SK-N-SH (cell line): ENCODE results near the gene FNTB. TPM values are rescaled to one million over a fixed set of nuclear protein-coding genes. Genes with fewer than 3 reads are reported as not detected.

ENCODE experiments used
- CTCF ChIA-PET: fragments of 300-600, 350-600 bp; formaldehyde crosslinking; extraction: SDS; loops from one replicate; lab custom pipeline; 2021; lab: Yijun Ruan, JAX
- POLR2A ChIA-PET: fragments of 350-600 bp; sonication (Branson Sonifier 250); formaldehyde crosslinking; extraction: SDS; loops from one replicate; lab custom pipeline; 2020; ENCODE audit warnings: antibody characterized with exemption, inconsistent platforms; lab: Yijun Ruan, JAX
- DNase-seq: peaks from one replicate; pipeline ENCODE4 v3.0.0; 2012
- H2AFZ ChIP-seq: fragments of 200-600 bp; sonication (generic); 2 replicates; pipeline ENCODE4 v1.8.1; 2016; ENCODE audit warnings: antibody characterized with exemption, mild to moderate bottlenecking, low read depth
- H3F3A ChIP-seq: fragments of 200-600 bp; sonication (generic); replicated peaks from 2 replicates; pipeline ENCODE3; 2016; ENCODE audit warnings: antibody characterized with exemption, mild to moderate bottlenecking; ENCODE audit not compliant: insufficient read depth
- H3K27ac ChIP-seq, 2 experiments: fragments of 200-500 bp in 1 of 2; fragments of 200-600 bp in 1 of 2; sonication (Bioruptor generic) in 1 of 2; sonication (generic), shearing (Covaris generic) in 1 of 2; 2 replicates each; pipeline versions ENCODE4 v1.5.1 to v1.6.1; 2014 to 2016; ENCODE audit warnings: low read depth in 2 of 2, inconsistent platforms in 1 of 2, low read length in 1 of 2, mild to moderate bottlenecking in 1 of 2, mixed read lengths in 1 of 2
- H3K27me3 ChIP-seq: fragments of 200-600 bp; sonication (generic), shearing (Covaris generic); 2 replicates; pipeline ENCODE4 v1.6.1; 2016; ENCODE audit warnings: mixed run types; ENCODE audit not compliant: insufficient read depth
- H3K36me3 ChIP-seq, 2 experiments: fragments of 200-500 bp in 1 of 2; fragments of 200-600 bp in 1 of 2; sonication (Bioruptor generic) in 1 of 2; sonication (generic) in 1 of 2; replicated peaks in 1 of 2; 2 replicates each; pipeline versions ENCODE3 to v1.5.1; 2014 to 2016; ENCODE audit warnings: low read length in 1 of 2, mild to moderate bottlenecking in 1 of 2; ENCODE audit not compliant: insufficient read depth in 2 of 2, control insufficient read depth in 1 of 2
- H3K4me1 ChIP-seq, 2 experiments: fragments of 200-500 bp in 1 of 2; fragments of 200-600 bp in 1 of 2; sonication (Bioruptor generic) in 1 of 2; sonication (generic), shearing (Covaris generic) in 1 of 2; 2 replicates each; pipeline versions ENCODE4 v1.5.1 to v1.6.1; 2014 to 2016; ENCODE audit warnings: low read depth in 1 of 2, low read length in 1 of 2, mixed run types in 1 of 2; ENCODE audit not compliant: insufficient read depth in 2 of 2, control insufficient read depth in 1 of 2
- H3K4me2 ChIP-seq: fragments of 200-600 bp; sonication (generic), shearing (Covaris generic); 2 replicates; pipeline ENCODE4 v1.6.1; 2017; ENCODE audit warnings: mixed run types
- H3K4me3 ChIP-seq, 2 experiments: fragments of 200-500 bp in 1 of 2; fragments of 200-600 bp in 1 of 2; sonication (Bioruptor generic) in 1 of 2; sonication (generic), shearing (Covaris generic) in 1 of 2; 2 replicates each; pipeline versions ENCODE4 v1.5.1 to v1.8.1; 2014 to 2016; ENCODE audit warnings: low read depth in 2 of 2, inconsistent platforms in 1 of 2, low read length in 1 of 2, mild to moderate bottlenecking in 1 of 2, mixed read lengths in 1 of 2, moderate library complexity in 1 of 2
- H3K79me2 ChIP-seq: fragments of 200-600 bp; sonication (generic); 2 replicates; pipeline ENCODE4 v1.8.1; 2017; ENCODE audit warnings: mild to moderate bottlenecking; ENCODE audit not compliant: insufficient read depth
- H3K9ac ChIP-seq: fragments of 200-600 bp; sonication (generic); 2 replicates; pipeline ENCODE4 v1.6.1; 2017; ENCODE audit warnings: mixed run types
- H3K9me2 ChIP-seq: fragments of 200-600 bp; sonication (generic); 2 replicates; pipeline ENCODE4 v1.6.1; 2017; ENCODE audit warnings: mixed run types
- H3K9me3 ChIP-seq: fragments of 200-600 bp; sonication (generic); 2 replicates; pipeline ENCODE4 v1.6.1; 2017; ENCODE audit warnings: mixed run types, mild to moderate bottlenecking, moderate library complexity
- H4K20me1 ChIP-seq: fragments of 200-600 bp; sonication (generic); 2 replicates; pipeline ENCODE4 v1.6.1; 2017; ENCODE audit warnings: mild to moderate bottlenecking, mixed run types; ENCODE audit not compliant: insufficient read depth
- CHD2 ChIP-seq: fragments of 150-350 bp; IDR thresholded peaks from 2 replicates; pipeline ENCODE4 v1.6.1; 2018; ENCODE audit warnings: low read length; ENCODE audit not compliant: partially characterized antibody
- ELF1 ChIP-seq: IDR thresholded peaks from 2 replicates; pipeline ENCODE4 v1.4.0; 2012
- EP300 ChIP-seq, 2 experiments: IDR thresholded peaks; 2 replicates each; pipeline versions ENCODE4 v1.4.0 to v1.6.1; 2012; ENCODE audit warnings: borderline replicate concordance in 1 of 2, low read depth in 1 of 2, low read length in 1 of 2
- EZH2phosphoT487 ChIP-seq: fragments of 200-600 bp; sonication (generic); IDR thresholded peaks from 2 replicates; pipeline ENCODE4 v1.6.1; 2017; ENCODE audit warnings: low read depth, mixed run types, mild to moderate bottlenecking, antibody characterized with exemption, moderate library complexity, borderline replicate concordance
- FOSL2 ChIP-seq: IDR thresholded peaks from 2 replicates; pipeline ENCODE4 v1.4.0; 2012; ENCODE audit warnings: low read depth, mild to moderate bottlenecking, moderate library complexity, borderline replicate concordance
- FOXJ3 ChIP-seq: sonication (generic); formaldehyde crosslinking; IDR thresholded peaks from 2 replicates; pipeline ENCODE4 v1.5.1; 2020; ENCODE audit warnings: mild to moderate bottlenecking, missing genetic modification reagents
- GATA2 ChIP-seq: sonication (generic); formaldehyde crosslinking; IDR thresholded peaks from 2 replicates; pipeline ENCODE4 v1.5.0; 2020; ENCODE audit warnings: mild to moderate bottlenecking, missing genetic modification reagents
- MXI1 ChIP-seq: IDR thresholded peaks from 2 replicates; pipeline ENCODE4 v1.6.1; 2012; ENCODE audit warnings: mild to moderate bottlenecking, low read depth, low read length, improper control_type of control experiment
- NFIC ChIP-seq: IDR thresholded peaks from 2 replicates; pipeline ENCODE4 v1.4.0; 2012; ENCODE audit warnings: borderline replicate concordance
- POLR2AphosphoS5 ChIP-seq: IDR thresholded peaks from 2 replicates; pipeline ENCODE4 v1.6.1; 2012; ENCODE audit warnings: low read depth, low read length
- RFX5 ChIP-seq: IDR thresholded peaks from 2 replicates; pipeline ENCODE4 v1.6.1; 2012; ENCODE audit warnings: mild to moderate bottlenecking, improper control_type of control experiment, low read length
- SIN3A ChIP-seq: IDR thresholded peaks from 2 replicates; pipeline ENCODE4 v1.6.1; 2012; ENCODE audit warnings: low read depth, mild to moderate bottlenecking, low read length, moderate library complexity, borderline replicate concordance
- SMC3 ChIP-seq: IDR thresholded peaks from 2 replicates; pipeline ENCODE4 v1.6.1; 2012; ENCODE audit warnings: low read depth, low read length, improper control_type of control experiment
- TAF1 ChIP-seq: IDR thresholded peaks from 2 replicates; pipeline ENCODE4 v1.6.1; 2012; ENCODE audit warnings: low read depth, mild to moderate bottlenecking, low read length, moderate library complexity, borderline replicate concordance
- TEAD4 ChIP-seq: IDR thresholded peaks from 2 replicates; pipeline ENCODE4 v1.4.0; 2012; ENCODE audit warnings: mild to moderate bottlenecking, borderline replicate concordance; ENCODE audit not compliant: insufficient read depth
- YY1 ChIP-seq: IDR thresholded peaks from 2 replicates; pipeline ENCODE4 v1.4.0; 2012; ENCODE audit warnings: low read depth, mild to moderate bottlenecking
- WGBS: methylation state at CpG from one replicate; pipeline ENCODE4 v1.1.6; 2017; ENCODE audit warnings: low lambda C conversion rate; 5-methylcytosine and 5-hydroxymethylcytosine counted together
- polyA plus RNA-seq, 3 experiments: library from polyadenylated mRNA; depleted of rRNA; stranded (reverse); fragments of >200 nt; gene quantifications; 2 replicates each; pipeline ENCODE4 v1.2.3, GENCODE V29; 2012
- TF ChIP-seq, protein P1 (sequence below): fragments of 150-350 bp; IDR thresholded peaks from 2 replicates; pipeline ENCODE4 v1.6.1; 2016; ENCODE audit warnings: mild to moderate bottlenecking, low read depth, low read length
- TF ChIP-seq, protein P2 (sequence below): IDR thresholded peaks from 2 replicates; pipeline ENCODE4 v1.6.1; 2012; ENCODE audit warnings: mild to moderate bottlenecking, low read depth, low read length, moderate library complexity
- TF ChIP-seq, protein P3 (sequence below): IDR thresholded peaks from 2 replicates; pipeline ENCODE4 v1.4.0; 2012; ENCODE audit warnings: low read depth
- TF ChIP-seq, protein P4 (sequence below): fragments of 200-600 bp; sonication (generic); IDR thresholded peaks from 2 replicates; pipeline ENCODE4 v1.6.1; 2017; ENCODE audit warnings: antibody characterized with exemption, mild to moderate bottlenecking, moderate library complexity

The FNTB gene
- polyA plus RNA-seq, 1 of the 3 experiments (the other 2 are of a cell fraction) = 18.4 TPM

DNA sequence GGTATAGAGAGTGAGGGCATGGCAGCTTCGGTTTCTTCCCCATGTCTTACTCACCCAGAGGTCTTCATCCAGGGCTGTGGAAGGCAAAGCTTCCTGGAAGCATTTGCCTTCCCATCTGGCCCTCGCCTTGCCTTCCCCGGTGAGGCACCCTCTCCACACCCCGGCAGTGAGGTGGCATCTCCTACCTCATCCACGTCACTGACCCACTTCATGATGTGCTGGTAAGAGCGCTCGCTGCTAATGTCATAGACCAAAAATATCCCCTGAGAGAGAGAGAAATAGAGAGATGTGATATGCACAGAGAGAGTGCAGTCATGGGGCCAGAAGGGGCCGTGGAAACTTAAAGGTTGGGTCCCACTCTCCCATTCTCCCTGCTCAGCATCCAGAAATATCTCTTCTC is 35.8 kb upstream of the FNTB start:
- H3K4me1 ChIP-seq = peaks cover 0 to 30% of the 10 kb centered on the region in 2 experiments; a peak in 2 of 4 replicates
- WGBS = 97% methylated on average over 8 of the region's 8 CpGs
- no peak overlapping the region for H3K4me2 ChIP-seq
- H3K27me3 ChIP-seq = no peaks in the 10 kb centered on the region
- TF ChIP-seq SMC3 = no peak
- no peak for TF ChIP-seq CHD2
- TF ChIP-seq EZH2phosphoT487 = no peak
- TF ChIP-seq FOXJ3 (CRISPR knock-in tag) = no peak
- no peak for TF ChIP-seq FOSL2
- TF ChIP-seq EP300 (IDR thresholded peaks at IDR 0.05; ENCODE audit: borderline replicate concordance in 1 of 2, low read depth in 1 of 2, low read length in 1 of 2) = no peak
- TF ChIP-seq, protein P1, sequence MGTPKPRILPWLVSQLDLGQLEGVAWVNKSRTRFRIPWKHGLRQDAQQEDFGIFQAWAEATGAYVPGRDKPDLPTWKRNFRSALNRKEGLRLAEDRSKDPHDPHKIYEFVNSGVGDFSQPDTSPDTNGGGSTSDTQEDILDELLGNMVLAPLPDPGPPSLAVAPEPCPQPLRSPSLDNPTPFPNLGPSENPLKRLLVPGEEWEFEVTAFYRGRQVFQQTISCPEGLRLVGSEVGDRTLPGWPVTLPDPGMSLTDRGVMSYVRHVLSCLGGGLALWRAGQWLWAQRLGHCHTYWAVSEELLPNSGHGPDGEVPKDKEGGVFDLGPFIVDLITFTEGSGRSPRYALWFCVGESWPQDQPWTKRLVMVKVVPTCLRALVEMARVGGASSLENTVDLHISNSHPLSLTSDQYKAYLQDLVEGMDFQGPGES = no peak
- TF ChIP-seq ELF1 = no peak
- TF ChIP-seq GATA2 = no peak
- TF ChIP-seq, protein P2, sequence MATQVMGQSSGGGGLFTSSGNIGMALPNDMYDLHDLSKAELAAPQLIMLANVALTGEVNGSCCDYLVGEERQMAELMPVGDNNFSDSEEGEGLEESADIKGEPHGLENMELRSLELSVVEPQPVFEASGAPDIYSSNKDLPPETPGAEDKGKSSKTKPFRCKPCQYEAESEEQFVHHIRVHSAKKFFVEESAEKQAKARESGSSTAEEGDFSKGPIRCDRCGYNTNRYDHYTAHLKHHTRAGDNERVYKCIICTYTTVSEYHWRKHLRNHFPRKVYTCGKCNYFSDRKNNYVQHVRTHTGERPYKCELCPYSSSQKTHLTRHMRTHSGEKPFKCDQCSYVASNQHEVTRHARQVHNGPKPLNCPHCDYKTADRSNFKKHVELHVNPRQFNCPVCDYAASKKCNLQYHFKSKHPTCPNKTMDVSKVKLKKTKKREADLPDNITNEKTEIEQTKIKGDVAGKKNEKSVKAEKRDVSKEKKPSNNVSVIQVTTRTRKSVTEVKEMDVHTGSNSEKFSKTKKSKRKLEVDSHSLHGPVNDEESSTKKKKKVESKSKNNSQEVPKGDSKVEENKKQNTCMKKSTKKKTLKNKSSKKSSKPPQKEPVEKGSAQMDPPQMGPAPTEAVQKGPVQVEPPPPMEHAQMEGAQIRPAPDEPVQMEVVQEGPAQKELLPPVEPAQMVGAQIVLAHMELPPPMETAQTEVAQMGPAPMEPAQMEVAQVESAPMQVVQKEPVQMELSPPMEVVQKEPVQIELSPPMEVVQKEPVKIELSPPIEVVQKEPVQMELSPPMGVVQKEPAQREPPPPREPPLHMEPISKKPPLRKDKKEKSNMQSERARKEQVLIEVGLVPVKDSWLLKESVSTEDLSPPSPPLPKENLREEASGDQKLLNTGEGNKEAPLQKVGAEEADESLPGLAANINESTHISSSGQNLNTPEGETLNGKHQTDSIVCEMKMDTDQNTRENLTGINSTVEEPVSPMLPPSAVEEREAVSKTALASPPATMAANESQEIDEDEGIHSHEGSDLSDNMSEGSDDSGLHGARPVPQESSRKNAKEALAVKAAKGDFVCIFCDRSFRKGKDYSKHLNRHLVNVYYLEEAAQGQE = no peak
- no peak for TF ChIP-seq NFIC
- no peak for TF ChIP-seq RFX5
- TF ChIP-seq TEAD4 = no peak
- no peak for TF ChIP-seq SIN3A
- TF ChIP-seq, protein P3, sequence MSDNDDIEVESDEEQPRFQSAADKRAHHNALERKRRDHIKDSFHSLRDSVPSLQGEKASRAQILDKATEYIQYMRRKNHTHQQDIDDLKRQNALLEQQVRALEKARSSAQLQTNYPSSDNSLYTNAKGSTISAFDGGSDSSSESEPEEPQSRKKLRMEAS = no peak
- TF ChIP-seq YY1 = no peak
- TF ChIP-seq, protein P4, sequence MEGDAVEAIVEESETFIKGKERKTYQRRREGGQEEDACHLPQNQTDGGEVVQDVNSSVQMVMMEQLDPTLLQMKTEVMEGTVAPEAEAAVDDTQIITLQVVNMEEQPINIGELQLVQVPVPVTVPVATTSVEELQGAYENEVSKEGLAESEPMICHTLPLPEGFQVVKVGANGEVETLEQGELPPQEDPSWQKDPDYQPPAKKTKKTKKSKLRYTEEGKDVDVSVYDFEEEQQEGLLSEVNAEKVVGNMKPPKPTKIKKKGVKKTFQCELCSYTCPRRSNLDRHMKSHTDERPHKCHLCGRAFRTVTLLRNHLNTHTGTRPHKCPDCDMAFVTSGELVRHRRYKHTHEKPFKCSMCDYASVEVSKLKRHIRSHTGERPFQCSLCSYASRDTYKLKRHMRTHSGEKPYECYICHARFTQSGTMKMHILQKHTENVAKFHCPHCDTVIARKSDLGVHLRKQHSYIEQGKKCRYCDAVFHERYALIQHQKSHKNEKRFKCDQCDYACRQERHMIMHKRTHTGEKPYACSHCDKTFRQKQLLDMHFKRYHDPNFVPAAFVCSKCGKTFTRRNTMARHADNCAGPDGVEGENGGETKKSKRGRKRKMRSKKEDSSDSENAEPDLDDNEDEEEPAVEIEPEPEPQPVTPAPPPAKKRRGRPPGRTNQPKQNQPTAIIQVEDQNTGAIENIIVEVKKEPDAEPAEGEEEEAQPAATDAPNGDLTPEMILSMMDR = no peak
- TF ChIP-seq POLR2AphosphoS5 = no peak
- no peak for TF ChIP-seq TAF1
- no peak for TF ChIP-seq MXI1
- DNase-seq = no peak
- H3F3A ChIP-seq = no peaks in the 10 kb centered on the region
- H3K36me3 ChIP-seq = peaks cover 0 to 19% of the 10 kb centered on the region in 2 experiments
- H4K20me1 ChIP-seq = no peaks in the 10 kb centered on the region
- no peaks in the 10 kb centered on the region for H3K9me3 ChIP-seq
- ChIA-PET CTCF (interaction anchor here (1.3 kb wide), 2 partner anchors 10 to 36 kb away, joined by 3 to 6 read pairs; partner anchors contain the start of gene FNTB), POLR2A (no interaction called here)
- H3K79me2 ChIP-seq = no peaks in the 10 kb centered on the region
- H3K9ac ChIP-seq = no peak overlapping the region
- no peak overlapping the region for H3K4me3 ChIP-seq
- no peak overlapping the region; a peak in 1 of 4 replicates for H3K27ac ChIP-seq
- H3K9me2 ChIP-seq = no peaks in the 10 kb centered on the region
- H2AFZ ChIP-seq = no peak overlapping the region
